Stomach smooth muscle (tissue), 2 donors: ENCODE measurements around the gene LGALS16.
"Not testable (repeated sequence)": the region's sequence is repeated elsewhere in the genome, so short reads cannot be mapped to it uniquely, and the experiment has no call there.

ENCODE experiments used
- H3K27ac ChIP-seq: one replicate; pipeline ENCODE4 v1.7.0; 2013; ENCODE audit warnings: mild to moderate bottlenecking, low read length, inconsistent platforms
- H3K27me3 ChIP-seq, 2 donors: one replicate each; pipeline ENCODE4 v1.7.0; 2013; ENCODE audit warnings: low read length in 2 of 2; ENCODE audit not compliant: insufficient read depth in 2 of 2, control insufficient read depth in 1 of 2
- H3K36me3 ChIP-seq, 2 donors: one replicate each; pipeline ENCODE4 v1.7.0; 2013; ENCODE audit warnings: low read length in 2 of 2; ENCODE audit not compliant: control insufficient read depth in 2 of 2, insufficient read depth in 2 of 2
- H3K4me1 ChIP-seq: one replicate; pipeline ENCODE4 v1.7.0; 2013; ENCODE audit warnings: low read length; ENCODE audit not compliant: control insufficient read depth, insufficient read depth
- H3K4me3 ChIP-seq, 2 donors: one replicate each; pipeline ENCODE4 v1.7.0; 2013; ENCODE audit warnings: low read length in 2 of 2
- H3K9ac ChIP-seq, 2 donors: one replicate each; pipeline ENCODE4 v1.7.0; 2013; ENCODE audit warnings: low read length in 2 of 2, mild to moderate bottlenecking in 1 of 2
- H3K9me3 ChIP-seq, 2 donors: one replicate each; pipeline ENCODE4 v1.7.0; 2013; ENCODE audit warnings: low read length in 2 of 2; ENCODE audit not compliant: control insufficient read depth in 2 of 2
- donor health status: healthy.
- donor health status: Pancreatic carcinoma.

The LGALS16 gene

DNA sequence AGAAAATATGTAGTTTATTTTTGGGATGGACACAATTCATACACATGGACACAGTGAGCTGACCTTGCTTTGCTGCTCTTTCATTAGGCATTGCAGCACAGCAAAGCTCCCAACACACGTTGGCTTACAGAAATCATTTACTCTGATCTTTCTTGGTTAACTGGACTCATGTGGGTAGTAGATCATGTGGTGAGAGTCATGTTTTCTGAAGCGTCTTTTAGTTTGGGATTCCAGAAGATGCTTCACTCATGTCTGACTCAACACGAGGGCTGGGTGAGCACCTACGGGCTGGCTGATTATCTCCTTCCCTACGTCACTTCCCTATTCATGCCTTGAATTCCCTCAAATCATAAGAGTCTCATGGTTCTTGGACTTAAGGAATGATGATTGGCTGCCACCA, 12.1 kb upstream of the LGALS16 start:
- H3K4me1 ChIP-seq = no peaks in the 10 kb centered on the region
- peaks cover 3 to 6% of the 10 kb centered on the region in 2 donors for H3K27me3 ChIP-seq
- no peak overlapping the region for H3K9ac ChIP-seq
- H3K4me3 ChIP-seq = no peak overlapping the region
- H3K27ac ChIP-seq = no peak overlapping the region
- H3K36me3 ChIP-seq = no peaks in the 10 kb centered on the region
- no peaks in the 10 kb centered on the region for H3K9me3 ChIP-seq

DNA sequence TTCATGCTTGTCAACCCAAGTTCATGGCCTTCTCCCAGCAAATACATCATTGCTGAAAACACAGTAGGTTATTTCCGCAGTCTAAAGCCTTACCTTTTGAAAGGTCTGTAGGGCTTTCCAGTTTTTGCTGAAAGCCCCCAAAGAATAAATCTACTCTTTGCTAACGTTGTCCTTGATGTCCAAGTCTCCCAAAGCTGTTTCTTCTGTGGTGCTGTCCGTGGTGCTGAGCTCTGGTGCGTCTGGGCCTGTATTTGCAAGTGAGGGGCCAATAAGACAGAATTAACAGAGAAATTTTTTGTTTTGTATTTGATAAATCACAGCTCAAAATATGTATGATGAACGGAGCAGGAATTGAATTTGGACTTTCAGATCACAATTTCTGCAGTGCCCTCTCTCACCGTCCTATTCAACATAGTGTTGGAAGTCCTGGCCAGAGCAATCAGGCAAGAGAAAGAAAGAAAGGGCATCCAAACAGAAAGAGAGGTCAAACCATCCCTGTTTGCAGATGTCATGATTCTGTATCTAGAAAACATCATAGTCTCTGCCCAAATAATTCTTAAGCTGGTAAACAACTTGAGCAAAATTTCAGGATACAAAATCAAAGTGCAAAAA, 9.8 kb upstream of the LGALS16 start:
- no peaks in the 10 kb centered on the region for H3K36me3 ChIP-seq
- H3K9ac ChIP-seq = no peak overlapping the region
- H3K9me3 ChIP-seq = no peaks in the 10 kb centered on the region
- no peaks in the 10 kb centered on the region for H3K4me1 ChIP-seq
- peaks cover 2 to 3% of the 10 kb centered on the region in 2 donors for H3K27me3 ChIP-seq
- no peak overlapping the region for H3K4me3 ChIP-seq
- H3K27ac ChIP-seq = no peak overlapping the region

DNA sequence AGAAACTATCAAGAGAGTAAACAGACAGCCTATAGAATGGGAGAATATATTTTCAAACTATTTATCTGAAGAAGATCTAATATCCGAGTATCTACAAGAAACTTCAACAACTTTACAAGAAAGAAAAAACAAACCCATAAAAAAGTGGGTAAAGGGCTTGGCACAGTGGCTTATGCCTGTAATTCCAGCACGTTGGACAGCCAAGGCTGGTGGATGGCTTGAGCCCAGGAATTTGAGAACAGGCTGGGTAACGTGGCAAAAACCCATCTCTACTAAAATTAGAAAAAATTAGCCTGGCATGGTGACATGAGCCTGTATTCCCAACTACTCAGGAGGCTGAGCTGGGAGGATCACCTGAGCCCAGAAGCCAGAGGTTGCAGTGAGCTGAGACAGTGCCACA, 7.8 kb upstream of the LGALS16 start:
- H3K27me3 ChIP-seq = peaks cover 2 to 3% of the 10 kb centered on the region in 2 donors
- H3K36me3 ChIP-seq = no peaks in the 10 kb centered on the region
- no peaks in the 10 kb centered on the region for H3K9me3 ChIP-seq
- H3K4me3 ChIP-seq = no peak overlapping the region
- no peak overlapping the region for H3K27ac ChIP-seq
- no peaks in the 10 kb centered on the region for H3K4me1 ChIP-seq
- H3K9ac ChIP-seq = no peak overlapping the region

DNA sequence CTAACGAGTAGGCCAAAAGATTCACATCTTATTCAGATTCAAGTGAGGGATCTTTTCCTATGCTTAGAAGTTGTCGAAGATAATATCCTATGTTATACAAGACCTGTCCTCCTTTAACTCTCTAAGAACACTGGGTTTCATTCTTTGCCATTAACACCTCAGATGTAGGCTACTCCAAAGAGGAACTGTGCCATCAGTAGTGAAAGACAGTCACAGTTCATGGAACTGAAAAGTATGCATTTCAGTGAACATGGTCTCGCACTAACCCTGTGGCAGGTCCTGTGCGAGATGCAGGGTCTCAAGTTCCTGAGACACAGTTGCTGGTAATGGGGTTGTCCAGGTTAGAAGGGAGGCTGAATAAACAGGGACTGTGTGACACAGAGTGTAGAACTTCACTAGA, 4.1 kb downstream of the LGALS16 start:
- H3K27ac ChIP-seq = no peak overlapping the region
- H3K4me3 ChIP-seq = no peak overlapping the region
- no peaks in the 10 kb centered on the region for H3K9me3 ChIP-seq
- no peaks in the 10 kb centered on the region for H3K36me3 ChIP-seq
- no peak overlapping the region for H3K9ac ChIP-seq
- no peaks in the 10 kb centered on the region for H3K27me3 ChIP-seq
- no peaks in the 10 kb centered on the region for H3K4me1 ChIP-seq

DNA sequence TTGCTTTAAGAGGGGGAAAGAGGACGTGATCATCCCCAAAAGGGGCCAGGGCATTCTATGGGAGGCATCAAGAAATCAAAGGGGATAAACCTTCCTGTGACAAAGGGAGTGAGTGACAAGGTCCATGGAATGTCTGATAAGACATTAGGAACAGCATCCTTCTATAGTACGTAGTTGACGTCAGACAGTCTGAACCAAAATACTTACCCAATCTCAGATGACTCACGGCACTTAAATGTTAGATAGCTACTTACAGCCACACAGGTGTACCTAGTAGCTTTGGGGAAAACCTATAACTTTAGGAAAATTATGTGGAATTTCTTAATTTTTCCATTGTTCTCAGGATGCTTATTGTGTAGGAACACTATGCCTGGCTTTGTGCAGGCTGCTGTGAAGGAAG, 4.9 kb downstream of the LGALS16 start:
- Histone ChIP-seq H3K36me3 (no peaks in the 10 kb centered on the region), H3K4me1 (no peaks in the 10 kb centered on the region), H3K4me3 (no peak overlapping the region), H3K9me3 (no peaks in the 10 kb centered on the region), H3K27ac (no peak overlapping the region), H3K9ac (no peak overlapping the region), H3K27me3 (no peaks in the 10 kb centered on the region)

DNA sequence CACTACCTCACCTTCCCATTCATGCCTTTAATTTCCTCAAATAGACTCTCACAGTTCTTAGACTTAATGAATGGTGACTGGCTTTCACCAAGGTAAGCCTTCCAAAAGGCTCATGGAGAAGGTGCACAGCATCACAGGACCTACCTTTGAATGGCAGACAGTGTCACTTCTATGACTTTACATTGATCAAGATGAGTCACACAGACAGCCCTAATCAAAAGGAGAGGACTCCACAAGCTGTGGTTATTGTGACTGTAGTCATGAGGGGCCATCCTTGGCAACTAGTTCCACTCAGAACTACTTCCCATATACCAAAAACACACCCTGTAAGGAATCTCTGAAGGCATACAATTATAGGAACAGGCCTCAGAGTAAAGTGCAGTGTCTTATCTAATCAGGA, 5.9 kb downstream of the LGALS16 start:
- Histone ChIP-seq H3K27ac (no peak overlapping the region), H3K27me3 (no peaks in the 10 kb centered on the region)

DNA sequence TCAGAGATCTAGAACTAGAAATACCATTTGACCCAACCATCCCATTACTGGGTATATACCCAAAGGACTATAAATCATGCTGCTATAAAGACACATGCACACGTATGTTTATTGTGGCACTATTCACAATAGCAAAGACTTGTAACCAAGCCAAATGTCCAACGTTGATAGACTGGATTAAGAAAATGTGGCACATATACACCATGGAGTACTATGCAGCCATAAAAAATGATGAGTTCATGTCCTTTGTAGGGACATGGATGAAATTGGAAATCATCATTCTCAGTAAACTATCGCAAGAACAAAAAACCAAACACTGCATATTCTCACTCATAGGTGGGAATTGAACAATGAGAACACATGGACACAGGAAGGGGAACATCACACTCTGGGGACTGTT, 14.1 kb downstream of the LGALS16 start:
- not testable (repeated sequence) for H3K27me3 ChIP-seq, H3K36me3 ChIP-seq, H3K4me1 ChIP-seq, H3K27ac ChIP-seq, H3K4me3 ChIP-seq, H3K9me3 ChIP-seq, H3K9ac ChIP-seq

More for the DNA sequence above, 5.9 kb downstream of the LGALS16 start:
- Histone ChIP-seq H3K4me3 (no peak overlapping the region), H3K4me1 (no peaks in the 10 kb centered on the region), H3K36me3 (no peaks in the 10 kb centered on the region), H3K9ac (no peak overlapping the region), H3K9me3 (no peaks in the 10 kb centered on the region)

DNA sequence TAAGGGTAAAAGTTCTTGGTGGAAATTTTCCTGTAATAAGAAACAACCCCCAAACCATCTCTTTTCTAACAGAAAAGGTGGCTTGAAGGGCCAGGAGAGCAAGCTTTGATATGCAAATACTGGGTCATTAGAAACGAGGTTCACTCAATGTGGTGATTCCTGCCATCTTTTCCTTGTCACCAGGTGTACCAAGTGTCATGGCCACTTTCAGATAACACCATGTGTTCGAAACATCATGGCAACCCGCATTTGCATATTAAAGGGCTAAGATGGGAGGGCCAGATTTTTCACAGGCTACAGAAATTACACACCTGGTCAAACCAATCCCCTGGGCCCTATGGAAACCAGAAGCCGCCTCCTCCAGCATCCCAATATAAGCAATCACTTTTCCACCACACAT, 15.3 kb downstream of the LGALS16 start:
- Histone ChIP-seq H3K27me3 (peaks cover 0 to 2% of the 10 kb centered on the region in 2 donors), H3K9ac (no peak overlapping the region), H3K4me3 (no peak overlapping the region), H3K36me3 (no peaks in the 10 kb centered on the region), H3K9me3 (peaks cover 0 to 3% of the 10 kb centered on the region in 2 donors), H3K4me1 (no peaks in the 10 kb centered on the region), H3K27ac (no peak overlapping the region)

DNA sequence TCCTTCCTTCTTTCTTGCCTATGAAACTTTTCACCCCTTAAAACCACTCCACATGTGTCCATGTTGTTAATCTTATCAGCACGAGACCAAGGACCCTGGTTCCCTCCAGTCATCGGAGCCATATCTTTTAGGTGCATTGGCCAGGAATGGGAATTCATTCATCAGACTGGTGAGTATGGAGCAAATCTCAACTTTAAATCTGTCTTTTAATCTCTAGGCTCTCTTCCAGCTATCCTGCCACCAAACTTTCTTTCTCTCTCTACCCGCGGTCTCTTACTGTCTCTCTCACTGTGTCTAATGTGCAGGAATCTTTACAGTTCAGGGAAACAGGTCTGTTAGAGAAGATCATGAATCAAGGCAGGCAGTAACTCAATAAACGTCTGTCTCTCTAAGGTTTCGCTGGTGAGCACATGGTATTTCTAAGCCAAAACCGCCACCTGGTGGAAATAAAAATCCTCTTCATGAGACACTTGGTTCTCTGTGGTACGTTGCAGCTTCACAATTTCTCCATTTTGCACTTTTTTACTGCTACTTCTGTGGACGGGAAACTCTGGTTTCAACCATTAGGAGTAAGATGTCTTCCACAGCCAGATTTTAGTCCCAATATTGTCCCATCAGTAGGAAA, 16.1 kb downstream of the LGALS16 start:
- Histone ChIP-seq H3K36me3 (no peaks in the 10 kb centered on the region), H3K4me3 (no peak overlapping the region), H3K4me1 (no peaks in the 10 kb centered on the region), H3K9ac (no peak overlapping the region), H3K9me3 (peaks cover 0 to 3% of the 10 kb centered on the region in 2 donors), H3K27ac (no peak overlapping the region), H3K27me3 (peaks cover 0 to 2% of the 10 kb centered on the region in 2 donors)

DNA sequence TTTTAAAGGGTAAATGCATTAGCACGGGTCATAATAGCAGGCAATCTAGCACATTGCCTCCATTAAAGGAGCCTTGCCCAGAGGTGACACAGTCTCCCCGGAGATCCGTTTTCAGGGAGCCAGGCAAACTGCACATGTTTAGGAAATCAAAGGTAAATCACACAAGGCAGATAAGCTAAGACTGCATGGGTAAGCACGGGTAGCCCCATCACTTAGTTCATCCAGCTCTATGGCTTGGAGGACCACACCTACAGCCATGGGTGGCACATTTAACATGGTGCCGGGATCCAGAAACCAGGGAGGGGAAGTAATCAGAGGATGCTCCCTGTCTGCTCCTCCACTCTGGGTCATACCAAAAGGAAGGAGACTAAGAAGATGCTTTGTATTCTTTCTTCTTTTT, 16.8 kb downstream of the LGALS16 start:
- Histone ChIP-seq H3K27ac (no peak overlapping the region), H3K9me3 (peaks cover 0 to 3% of the 10 kb centered on the region in 2 donors), H3K4me1 (no peaks in the 10 kb centered on the region), H3K27me3 (peaks cover 0 to 2% of the 10 kb centered on the region in 2 donors), H3K9ac (no peak overlapping the region), H3K4me3 (no peak overlapping the region), H3K36me3 (no peaks in the 10 kb centered on the region)

DNA sequence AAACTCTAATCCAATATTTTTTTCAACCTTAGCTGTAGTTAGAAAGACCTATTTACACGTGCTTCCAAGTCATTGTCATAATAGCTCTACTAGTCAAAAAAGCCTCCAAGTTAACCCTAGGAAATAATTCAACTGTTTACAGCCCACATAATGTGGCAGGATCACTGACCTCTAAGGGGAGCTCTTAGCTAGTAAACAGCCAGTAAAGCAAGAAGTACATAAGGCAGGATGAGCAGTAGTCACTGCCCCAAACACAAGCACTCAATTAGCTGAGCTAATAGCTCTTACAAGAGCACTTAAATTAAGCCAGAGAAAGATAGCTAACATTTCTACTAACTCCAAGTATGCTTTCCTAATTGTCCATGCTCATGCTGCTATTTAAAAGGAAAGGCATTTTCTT, 18.1 kb downstream of the LGALS16 start:
- H3K27me3 ChIP-seq, H3K27ac ChIP-seq, H3K4me3 ChIP-seq, H3K9ac ChIP-seq, H3K9me3 ChIP-seq, H3K4me1 ChIP-seq, H3K36me3 ChIP-seq: not testable (repeated sequence)
